ENCODE data around the gene USP24.

DNA sequence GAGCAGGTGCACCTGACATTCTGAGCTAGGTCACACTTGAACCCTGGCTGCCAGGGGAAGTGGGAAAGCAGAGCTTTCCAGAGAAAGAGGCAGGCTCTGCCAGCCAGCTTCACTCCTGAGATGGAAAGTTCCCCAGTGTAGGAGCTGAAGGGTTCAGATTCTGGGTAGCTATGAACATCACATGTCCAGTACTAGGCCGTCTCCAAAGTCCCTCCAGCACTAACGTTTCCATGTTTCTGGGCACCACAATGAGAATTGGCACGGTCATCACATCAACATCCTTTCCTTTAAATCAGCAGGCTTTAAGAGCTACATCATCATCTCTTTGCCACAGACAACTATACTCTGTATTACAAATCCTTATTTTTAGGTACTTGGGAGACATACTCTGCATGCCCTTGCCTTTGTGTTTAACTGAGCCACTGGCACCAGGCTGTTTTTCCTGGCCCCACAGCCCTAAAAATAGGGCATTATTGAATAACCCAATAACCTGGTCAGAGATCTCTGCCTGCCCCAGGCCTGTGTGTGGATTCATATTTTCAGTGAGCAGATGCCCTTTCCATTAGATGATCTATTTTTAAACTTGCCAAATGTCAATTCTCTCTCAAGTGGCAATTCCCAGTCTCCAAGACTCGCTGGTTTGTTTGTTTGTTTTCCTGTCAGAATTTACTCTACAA is 35.4 kb upstream of the USP24 start:
- TF ChIP-seq, protein P1, sequence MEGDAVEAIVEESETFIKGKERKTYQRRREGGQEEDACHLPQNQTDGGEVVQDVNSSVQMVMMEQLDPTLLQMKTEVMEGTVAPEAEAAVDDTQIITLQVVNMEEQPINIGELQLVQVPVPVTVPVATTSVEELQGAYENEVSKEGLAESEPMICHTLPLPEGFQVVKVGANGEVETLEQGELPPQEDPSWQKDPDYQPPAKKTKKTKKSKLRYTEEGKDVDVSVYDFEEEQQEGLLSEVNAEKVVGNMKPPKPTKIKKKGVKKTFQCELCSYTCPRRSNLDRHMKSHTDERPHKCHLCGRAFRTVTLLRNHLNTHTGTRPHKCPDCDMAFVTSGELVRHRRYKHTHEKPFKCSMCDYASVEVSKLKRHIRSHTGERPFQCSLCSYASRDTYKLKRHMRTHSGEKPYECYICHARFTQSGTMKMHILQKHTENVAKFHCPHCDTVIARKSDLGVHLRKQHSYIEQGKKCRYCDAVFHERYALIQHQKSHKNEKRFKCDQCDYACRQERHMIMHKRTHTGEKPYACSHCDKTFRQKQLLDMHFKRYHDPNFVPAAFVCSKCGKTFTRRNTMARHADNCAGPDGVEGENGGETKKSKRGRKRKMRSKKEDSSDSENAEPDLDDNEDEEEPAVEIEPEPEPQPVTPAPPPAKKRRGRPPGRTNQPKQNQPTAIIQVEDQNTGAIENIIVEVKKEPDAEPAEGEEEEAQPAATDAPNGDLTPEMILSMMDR (IDR thresholded peaks at IDR 0.05; ENCODE audit: low read depth, low read length, poor library complexity, severe bottlenecking), result no peak
- TF ChIP-seq EZH2phosphoT487 (IDR thresholded peaks at IDR 0.05; ENCODE audit: borderline replicate concordance, low read length), result no peak

Measured in DOHH2 (cell line).